Measurements from ENCODE around the gene VARS1. TPM values are rescaled to one million over a fixed set of nuclear protein-coding genes. Genes with fewer than 3 reads are reported as not detected.

The VARS1 gene
- total RNA-seq, 1 donor from 2014 or later: 53.0 TPM

DNA sequence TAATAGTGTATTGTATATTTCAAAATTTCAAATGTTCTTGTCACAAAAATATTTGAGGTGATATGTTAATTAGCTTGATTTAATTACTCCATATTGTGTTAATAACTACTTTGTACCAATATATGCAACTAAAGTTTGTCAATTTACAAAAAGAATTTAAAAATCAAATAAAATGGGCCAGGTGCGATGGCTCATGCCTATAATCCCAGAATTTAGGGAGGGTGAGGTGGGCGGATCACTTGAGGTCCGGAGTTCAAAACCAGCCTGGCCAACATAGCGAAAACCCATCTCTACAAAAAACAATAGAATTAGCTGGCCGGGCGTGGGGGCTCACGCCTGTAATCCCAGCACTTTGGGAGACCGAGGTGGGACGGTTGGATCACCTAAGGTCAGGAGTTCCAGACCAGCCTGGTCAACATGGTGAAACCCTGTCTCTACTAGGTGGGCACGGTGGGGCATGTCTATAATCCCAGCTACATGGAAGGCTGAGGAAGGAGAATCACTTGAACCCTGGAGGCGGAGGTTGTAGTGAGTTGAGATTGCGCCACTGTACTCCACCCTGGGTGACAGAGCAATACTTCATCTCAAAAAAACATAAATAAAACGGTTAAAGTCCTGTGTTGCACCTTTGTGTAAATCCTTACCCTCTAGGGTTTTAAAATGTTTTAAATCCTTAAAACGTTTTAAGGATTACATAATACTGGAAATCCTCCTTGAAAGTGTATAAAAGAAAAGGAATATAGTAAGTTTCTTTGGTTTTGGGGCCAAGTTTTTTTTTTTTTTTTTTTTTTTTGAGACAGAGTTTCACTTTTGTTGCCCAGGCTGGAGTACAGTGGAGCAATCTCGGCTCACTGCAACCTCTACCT is 36.0 kb upstream of the VARS1 start:
- H3K9me3 Mint-ChIP-seq (ENCODE audit: unreplicated experiment): no peaks in the 10 kb centered on the region

DNA sequence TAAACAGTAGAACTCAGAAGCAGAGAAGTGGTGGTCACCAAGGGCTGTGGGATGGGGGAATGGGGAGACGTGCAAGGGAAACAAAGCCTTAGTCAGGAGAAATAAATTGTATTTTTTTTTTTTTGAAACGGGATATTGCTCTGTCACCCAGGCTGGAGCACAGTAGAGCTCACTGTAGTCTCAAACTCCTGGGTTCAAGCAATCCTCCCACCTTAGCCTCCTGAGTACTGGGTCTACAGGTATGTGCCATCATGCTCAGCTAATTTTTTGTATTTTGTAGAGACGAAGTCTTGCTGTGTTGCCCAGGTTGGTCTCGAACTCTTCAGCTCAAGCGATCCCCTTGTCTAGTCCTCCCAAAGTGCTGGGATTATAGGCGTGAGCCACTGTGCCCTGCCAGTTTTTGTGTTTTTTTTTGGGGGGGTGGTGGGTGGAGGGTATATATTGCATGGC is 35.4 kb upstream of the VARS1 start:
- no peak for DNase-seq (ENCODE audit: low spot score)
- Mint-ChIP-seq H3K4me1 (ENCODE audit: unreplicated experiment) (peaks cover 7% of the 10 kb centered on the region), H3K4me3 (ENCODE audit: unreplicated experiment) (peak overlapping the region; percentile 91), H3K27me3 (ENCODE audit: unreplicated experiment) (peaks cover 3% of the 10 kb centered on the region), H3K9me3 (ENCODE audit: unreplicated experiment) (no peaks in the 10 kb centered on the region), H3K27ac (ENCODE audit: unreplicated experiment) (no peak overlapping the region), H3K36me3 (ENCODE audit: low read depth, unreplicated experiment) (no peaks in the 10 kb centered on the region)
- TF ChIP-seq, protein P1, sequence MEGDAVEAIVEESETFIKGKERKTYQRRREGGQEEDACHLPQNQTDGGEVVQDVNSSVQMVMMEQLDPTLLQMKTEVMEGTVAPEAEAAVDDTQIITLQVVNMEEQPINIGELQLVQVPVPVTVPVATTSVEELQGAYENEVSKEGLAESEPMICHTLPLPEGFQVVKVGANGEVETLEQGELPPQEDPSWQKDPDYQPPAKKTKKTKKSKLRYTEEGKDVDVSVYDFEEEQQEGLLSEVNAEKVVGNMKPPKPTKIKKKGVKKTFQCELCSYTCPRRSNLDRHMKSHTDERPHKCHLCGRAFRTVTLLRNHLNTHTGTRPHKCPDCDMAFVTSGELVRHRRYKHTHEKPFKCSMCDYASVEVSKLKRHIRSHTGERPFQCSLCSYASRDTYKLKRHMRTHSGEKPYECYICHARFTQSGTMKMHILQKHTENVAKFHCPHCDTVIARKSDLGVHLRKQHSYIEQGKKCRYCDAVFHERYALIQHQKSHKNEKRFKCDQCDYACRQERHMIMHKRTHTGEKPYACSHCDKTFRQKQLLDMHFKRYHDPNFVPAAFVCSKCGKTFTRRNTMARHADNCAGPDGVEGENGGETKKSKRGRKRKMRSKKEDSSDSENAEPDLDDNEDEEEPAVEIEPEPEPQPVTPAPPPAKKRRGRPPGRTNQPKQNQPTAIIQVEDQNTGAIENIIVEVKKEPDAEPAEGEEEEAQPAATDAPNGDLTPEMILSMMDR (IDR thresholded peaks at IDR 0.05; ENCODE audit: unreplicated experiment): no peak

More for the DNA sequence above, 36.0 kb upstream of the VARS1 start:
- TF ChIP-seq, protein P1 (IDR thresholded peaks at IDR 0.05; ENCODE audit: unreplicated experiment): no peak
- Mint-ChIP-seq H3K4me3 (ENCODE audit: unreplicated experiment) (peak overlapping the region; percentile 91), H3K4me1 (ENCODE audit: unreplicated experiment) (peaks cover 14% of the 10 kb centered on the region), H3K27me3 (ENCODE audit: unreplicated experiment) (peaks cover 3% of the 10 kb centered on the region), H3K27ac (ENCODE audit: unreplicated experiment) (no peak overlapping the region), H3K36me3 (ENCODE audit: low read depth, unreplicated experiment) (no peaks in the 10 kb centered on the region)
- DNase-seq (ENCODE audit: low spot score): no peak

DNA sequence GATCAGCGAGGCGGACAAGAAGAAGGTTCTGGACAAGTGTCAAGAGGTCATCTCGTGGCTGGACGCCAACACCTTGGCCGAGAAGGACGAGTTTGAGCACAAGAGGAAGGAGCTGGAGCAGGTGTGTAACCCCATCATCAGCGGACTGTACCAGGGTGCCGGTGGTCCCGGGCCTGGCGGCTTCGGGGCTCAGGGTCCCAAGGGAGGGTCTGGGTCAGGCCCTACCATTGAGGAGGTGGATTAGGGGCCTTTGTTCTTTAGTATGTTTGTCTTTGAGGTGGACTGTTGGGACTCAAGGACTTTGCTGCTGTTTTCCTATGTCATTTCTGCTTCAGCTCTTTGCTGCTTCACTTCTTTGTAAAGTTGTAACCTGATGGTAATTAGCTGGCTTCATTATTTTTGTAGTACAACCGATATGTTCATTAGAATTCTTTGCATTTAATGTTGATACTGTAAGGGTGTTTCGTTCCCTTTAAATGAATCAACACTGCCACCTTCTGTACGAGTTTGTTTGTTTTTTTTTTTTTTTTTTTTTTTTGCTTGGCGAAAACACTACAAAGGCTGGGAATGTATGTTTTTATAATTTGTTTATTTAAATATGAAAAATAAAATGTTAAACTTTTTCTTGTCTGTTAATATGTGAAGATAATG is 34.2 kb upstream of the VARS1 start:
- H3K27me3 Mint-ChIP-seq (ENCODE audit: unreplicated experiment): peaks cover 3% of the 10 kb centered on the region
- TF ChIP-seq, protein P1 (IDR thresholded peaks at IDR 0.05; ENCODE audit: unreplicated experiment): no peak
- H3K27ac Mint-ChIP-seq (ENCODE audit: unreplicated experiment): peak overlapping the region; percentile 51
- no peak for DNase-seq (ENCODE audit: low spot score)
- H3K36me3 Mint-ChIP-seq (ENCODE audit: low read depth, unreplicated experiment): no peaks in the 10 kb centered on the region
- H3K4me1 Mint-ChIP-seq (ENCODE audit: unreplicated experiment): peaks cover 17% of the 10 kb centered on the region
- peak overlapping the region; percentile 91 for H3K4me3 Mint-ChIP-seq (ENCODE audit: unreplicated experiment)
- no peaks in the 10 kb centered on the region for H3K9me3 Mint-ChIP-seq (ENCODE audit: unreplicated experiment)

DNA sequence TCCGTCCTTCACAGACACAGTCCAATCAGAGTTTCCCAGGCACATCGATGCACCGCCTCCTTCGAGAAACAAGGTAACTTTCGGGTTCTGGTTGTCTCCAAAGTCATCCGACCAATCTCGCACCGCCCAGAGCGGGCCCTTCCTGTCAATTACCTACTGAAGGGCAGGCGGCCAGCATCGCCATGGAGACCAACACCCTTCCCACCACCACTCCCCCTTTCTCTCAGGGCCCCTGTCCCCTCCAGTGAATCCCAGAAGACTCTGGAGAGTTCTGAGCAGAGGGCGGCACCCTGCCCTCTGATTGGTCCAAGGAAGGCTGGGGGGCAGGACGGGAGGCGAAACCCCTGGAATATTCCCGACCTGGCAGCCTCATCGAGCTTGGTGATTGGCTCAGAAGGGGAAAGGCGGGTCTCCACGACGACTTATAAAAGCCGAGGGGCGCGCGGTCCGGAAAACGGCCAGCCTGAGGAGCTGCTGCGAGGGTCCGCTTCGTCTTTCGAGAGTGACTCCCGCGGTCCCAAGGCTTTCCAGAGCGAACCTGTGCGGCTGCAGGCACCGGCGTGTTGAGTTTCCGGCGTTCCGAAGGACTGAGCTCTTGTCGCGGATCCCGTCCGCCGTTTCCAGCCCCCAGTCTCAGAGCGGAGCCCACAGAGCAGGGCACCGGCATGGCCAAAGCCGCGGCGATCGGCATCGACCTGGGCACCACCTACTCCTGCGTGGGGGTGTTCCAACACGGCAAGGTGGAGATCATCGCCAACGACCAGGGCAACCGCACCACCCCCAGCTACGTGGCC is 31.9 kb upstream of the VARS1 start, which contains the start of gene HSPA1B:
TSS of gene HSPA1B (plus strand) at position 453 of the 794 bp plus-strand sequence. CDS start at position 666, 213 bp downstream.
- Mint-ChIP-seq H3K36me3 (ENCODE audit: low read depth, unreplicated experiment) (no peaks in the 10 kb centered on the region), H3K9me3 (ENCODE audit: unreplicated experiment) (no peaks in the 10 kb centered on the region), H3K27me3 (ENCODE audit: unreplicated experiment) (peaks cover 3% of the 10 kb centered on the region), H3K27ac (ENCODE audit: unreplicated experiment) (peak within 1 kb of the TSS; percentile 96), H3K4me3 (ENCODE audit: unreplicated experiment) (peak within 1 kb of the TSS; percentile 92), H3K4me1 (ENCODE audit: unreplicated experiment) (peaks cover 20% of the 10 kb centered on the region)
- TF ChIP-seq, protein P1 (IDR thresholded peaks at IDR 0.05; ENCODE audit: unreplicated experiment): no peak
- peak; percentile 87 for DNase-seq (ENCODE audit: low spot score)
